ENCODE measurements around the gene WDR86.

GRCh38 chr7:151399305-151399601 is 10.6 kb downstream of the WDR86 start:
- TF ChIP-seq EZH2phosphoT487 (IDR thresholded peaks at IDR 0.05; ENCODE audit: insufficient read depth, low read depth) = no peak
- no peak for TF ChIP-seq EZH2 (IDR thresholded peaks at IDR 0.05; ENCODE audit: insufficient read depth, poor library complexity, severe bottlenecking)
